ENCODE results near the gene AMPD1.

AMPD1 gene

DNA sequence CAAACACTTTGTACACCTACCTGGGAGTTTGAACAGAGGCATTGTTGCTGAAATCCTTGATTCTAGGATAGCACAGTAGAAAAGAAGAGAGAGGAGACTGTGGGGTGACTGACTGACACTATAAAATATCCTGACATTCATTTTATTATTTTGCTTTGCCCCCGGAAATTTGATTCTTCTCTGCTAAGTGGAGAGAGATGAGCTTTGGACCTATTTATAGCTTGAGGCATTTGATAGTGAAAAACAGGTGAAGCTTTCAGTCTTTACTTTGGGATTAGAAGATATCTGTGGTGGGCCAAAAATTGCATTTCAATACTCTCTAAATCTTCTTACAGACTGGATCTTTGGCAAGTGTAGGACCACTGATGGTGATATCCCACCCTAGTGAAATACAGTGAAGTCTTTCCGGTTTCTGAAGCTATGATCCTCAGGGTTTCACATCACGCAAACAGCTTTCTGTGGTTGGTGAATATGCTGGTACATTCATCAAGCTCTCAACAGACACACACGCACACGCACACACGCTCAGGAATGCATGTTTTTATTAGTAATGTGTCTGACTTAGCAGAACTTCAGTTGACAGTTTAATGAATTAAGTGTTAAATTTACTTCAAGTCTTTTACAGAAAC, at the start of gene AMPD1:
Gene AMPD1 (minus strand): TSS at position 117 of the 629 bp plus-strand sequence. CDS start 75 bp downstream, at position 42.
- no peak for DNase-seq

- no peak for DNase-seq
These were observed 46.8 kb upstream of the AMPD1 start for GRCh38 chr1:114741963-114742746.

DNA sequence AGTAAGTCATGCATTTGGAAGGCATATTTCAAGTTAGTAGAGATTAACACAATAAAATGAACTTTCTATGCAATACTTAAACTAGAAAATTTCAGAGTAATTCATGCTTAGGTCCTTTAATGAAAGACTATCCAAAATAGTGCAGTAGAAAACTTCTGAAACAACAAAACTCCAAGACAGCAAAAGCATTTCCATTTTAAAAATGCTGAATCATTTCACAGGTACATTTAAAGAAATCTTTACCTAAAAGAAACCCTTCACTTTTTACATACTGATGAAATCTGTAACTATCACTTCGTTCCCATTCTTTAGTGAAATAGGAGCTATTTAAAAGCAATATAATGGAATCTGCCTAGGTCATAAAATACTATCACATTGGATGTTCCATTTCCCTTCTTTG, 45.0 kb upstream of the AMPD1 start:
- DNase-seq: no peak

- no peak for DNase-seq
These were observed 42.0 kb upstream of the AMPD1 start for GRCh38 chr1:114737314-114737849.

- DNase-seq: no peak
These were observed 40.1 kb upstream of the AMPD1 start for GRCh38 chr1:114735479-114735878.

DNA sequence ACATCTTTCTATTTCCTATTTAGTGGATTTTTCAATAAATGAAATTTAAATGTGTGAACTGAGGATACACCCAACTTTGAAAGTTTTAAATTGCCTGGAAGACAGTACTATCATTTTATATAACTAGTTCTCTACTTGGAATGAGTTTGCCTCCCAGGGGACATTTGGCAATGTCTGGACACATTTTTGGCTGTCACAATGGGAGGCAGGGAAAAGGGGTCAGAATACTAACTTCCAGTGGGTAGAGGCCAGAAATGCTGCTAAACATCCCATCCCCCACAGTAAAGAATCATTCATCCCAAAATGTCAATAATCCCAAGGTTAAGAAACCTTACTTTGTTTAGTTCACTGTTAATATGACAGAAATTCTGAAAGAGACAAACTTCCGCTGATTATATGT, 34.4 kb upstream of the AMPD1 start:
- no peak for DNase-seq

- no peak for DNase-seq
These were observed 33.2 kb upstream of the AMPD1 start for GRCh38 chr1:114728553-114728952.

DNA sequence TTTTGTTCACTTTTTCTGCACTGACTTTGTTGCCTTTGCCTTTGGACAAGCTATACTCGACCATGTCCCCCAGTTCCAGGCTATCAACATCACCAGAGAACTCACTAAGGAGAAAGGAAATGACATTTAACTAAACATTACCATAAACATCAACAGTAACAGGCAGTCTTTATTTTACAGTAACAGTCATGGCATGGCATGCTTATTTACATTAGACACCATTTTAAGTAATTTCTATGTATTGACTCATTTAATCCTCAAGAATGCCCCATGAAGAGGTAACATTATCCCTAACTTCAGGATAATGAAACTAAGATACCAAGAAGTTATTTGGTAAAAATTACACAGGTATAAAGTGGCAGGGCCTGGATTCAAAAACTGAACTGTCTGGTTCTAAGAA, 29.9 kb upstream of the AMPD1 start:
- no peak for DNase-seq

DNA sequence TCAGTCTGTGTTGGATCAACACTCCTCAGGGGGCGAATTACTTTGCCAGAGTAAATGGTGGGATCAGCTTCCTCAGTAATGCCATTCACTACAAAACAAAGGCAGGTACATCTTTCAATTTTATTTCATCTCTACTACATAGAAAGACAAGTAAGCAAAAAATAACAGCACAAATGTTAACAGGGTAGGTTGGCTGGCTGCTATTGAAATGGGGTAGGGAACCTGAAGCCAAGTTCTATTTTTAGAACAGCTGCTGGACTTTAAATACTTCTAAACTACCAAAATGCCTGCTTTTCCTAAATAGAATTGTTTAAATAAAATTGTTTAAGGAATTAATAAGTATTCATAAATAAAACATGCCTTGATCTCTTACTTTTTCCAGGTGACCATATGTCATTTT, 28.6 kb upstream of the AMPD1 start:
- no peak for DNase-seq

- no peak for DNase-seq
These were observed 28.1 kb upstream of the AMPD1 start for GRCh38 chr1:114723457-114723856.

- DNase-seq: no peak
These were observed 25.1 kb upstream of the AMPD1 start for GRCh38 chr1:114720492-114720891.

- no peak for DNase-seq
These were observed 24.1 kb upstream of the AMPD1 start for GRCh38 chr1:114719424-114719787.

- no peak for DNase-seq
These were observed 23.5 kb upstream of the AMPD1 start for GRCh38 chr1:114718661-114719423.

DNA sequence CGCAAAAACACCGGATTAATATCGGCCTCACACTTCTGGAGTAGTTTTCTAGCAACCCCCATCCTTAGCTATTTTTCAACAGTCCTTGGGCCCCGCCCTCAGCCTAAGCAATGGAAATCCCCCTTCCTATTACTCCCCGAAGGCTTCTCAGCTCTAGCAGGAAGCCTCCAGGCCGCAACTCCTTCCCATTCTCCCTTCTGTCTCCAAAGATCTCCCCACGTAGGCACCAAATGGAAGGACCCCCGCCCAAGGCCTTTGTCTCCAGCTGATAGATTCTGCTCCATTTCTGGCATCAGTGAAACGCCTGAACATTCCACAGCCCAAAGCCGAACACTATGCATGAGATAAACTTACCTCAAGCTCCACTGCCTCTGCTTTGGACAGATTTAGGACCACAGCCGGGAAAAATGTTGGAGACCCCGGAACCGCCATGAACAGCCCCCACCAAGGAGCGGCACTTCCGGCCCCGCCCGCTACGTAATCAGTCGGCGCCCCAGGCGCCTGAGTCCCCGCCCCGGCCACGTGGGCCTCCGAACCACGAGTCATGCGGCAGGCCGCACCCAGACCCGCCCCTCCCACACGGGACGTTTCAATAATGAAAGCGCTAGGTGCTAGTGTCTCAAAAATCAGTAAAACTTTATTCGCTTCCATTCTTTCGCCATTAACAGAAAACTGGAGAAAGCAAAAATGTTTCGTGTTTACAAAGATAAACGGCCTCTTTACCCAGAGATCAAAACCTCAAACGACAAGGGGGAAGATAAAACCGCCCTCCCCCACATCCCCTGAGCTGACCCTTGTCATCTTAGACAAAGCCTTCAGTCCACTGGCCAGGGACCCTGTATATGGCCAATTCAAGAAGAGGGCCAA, 21.2 kb upstream of the AMPD1 start, which contains the start of gene NRAS:
Gene NRAS (minus strand): TSS at position 468 of the 867 bp plus-strand sequence. CDS start 611 bp downstream, outside the sequence.
- DNase-seq: peak; percentile 97

- no peak for DNase-seq
These were observed 20.6 kb upstream of the AMPD1 start for GRCh38 chr1:114715952-114716303.

GRCh38 chr1:114712977-114713376, 17.6 kb upstream of the AMPD1 start:
- DNase-seq: no peak

GRCh38 chr1:114710360-114710759, 15.0 kb upstream of the AMPD1 start:
- no peak for DNase-seq

- no peak for DNase-seq
These were observed 12.3 kb upstream of the AMPD1 start for GRCh38 chr1:114707604-114708003.

- no peak for DNase-seq
These were observed 7.9 kb upstream of the AMPD1 start for GRCh38 chr1:114703242-114703641.

GRCh38 chr1:114702737-114703136, 7.4 kb upstream of the AMPD1 start:
- no peak for DNase-seq

- no peak for DNase-seq
These were observed 6.6 kb upstream of the AMPD1 start for GRCh38 chr1:114701931-114702330.

DNA sequence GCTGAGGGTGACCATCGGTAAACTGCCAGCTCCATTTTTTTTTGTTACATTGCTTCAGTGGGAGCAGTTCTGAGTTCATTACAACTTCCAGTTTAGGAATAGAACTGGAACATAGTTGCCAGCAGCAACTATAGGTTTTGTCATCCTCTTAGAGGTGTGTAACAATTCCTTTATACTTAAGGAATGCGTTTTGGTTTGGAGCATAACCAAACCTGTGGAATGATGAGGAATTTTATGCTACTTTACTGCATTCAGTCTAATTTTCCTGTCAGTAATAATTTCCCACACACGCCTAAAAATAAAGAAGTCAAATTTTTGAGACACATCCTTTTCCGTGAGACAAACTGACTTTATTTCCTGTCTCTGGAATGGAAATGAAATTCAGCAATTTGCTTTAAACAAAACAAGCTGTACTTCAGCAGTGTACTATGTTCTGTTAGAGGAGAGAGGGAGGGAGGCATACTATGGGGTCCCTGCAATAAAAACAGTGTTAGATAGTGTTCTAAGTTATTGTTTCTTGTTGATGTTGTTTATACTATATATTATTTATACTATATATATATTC, 4.8 kb upstream of the AMPD1 start:
- DNase-seq: no peak
